NCI-H146 (cell line): ENCODE results near the gene INTS2.
"Not testable (repeated sequence)": the region's sequence is repeated elsewhere in the genome, so short reads cannot be mapped to it uniquely, and the experiment has no call there.

Source experiments
- DNase-seq: peaks from one replicate; lab custom pipeline; 2025; lab: John Stamatoyannopoulos, UW

The INTS2 gene

DNA sequence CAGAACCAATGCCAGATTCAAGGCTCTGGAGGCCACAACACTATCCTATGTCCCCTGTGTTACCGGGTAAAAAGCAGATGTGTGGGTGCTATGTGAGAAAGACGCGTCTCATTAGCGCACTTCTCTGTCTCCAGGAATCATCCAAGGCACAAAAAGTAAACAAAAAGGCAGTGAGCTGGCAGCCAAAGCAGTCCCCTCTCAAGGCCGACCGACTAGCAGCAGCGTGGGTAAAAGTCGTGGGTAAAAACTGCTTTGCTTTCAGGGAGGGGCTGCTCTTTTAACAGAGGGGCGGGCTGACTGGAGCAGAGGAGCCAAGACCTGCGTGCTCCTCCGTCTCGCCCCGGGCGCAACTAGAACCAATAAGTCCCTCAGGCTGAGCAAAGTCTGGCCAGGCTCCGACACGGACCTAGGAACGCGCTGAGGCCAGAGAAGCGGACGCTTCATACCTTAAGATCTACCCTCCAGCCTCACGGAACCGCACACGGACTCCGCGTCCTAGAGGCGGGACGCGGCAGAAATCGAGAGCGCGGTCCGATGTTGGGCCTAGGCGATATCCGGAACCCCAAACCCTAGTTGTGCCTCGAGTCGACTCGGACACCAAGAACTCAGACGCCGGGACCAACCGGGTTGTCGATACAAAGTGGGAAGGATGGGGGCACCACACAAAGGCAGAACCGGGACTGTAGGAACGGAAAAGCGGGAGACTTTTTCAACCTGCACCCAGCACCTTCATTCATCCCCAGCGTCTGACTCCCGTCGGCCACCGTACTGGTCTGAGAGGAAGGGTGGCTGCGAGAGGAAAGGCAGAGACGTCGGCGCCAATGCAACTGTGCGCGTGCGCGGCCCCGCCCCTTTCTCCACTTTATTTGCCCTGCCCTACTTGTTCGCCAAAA, at the start of gene INTS2:
INTS2 (minus strand) TSS at position 775 of the 893 bp plus-strand sequence. CDS start 1,338 bp downstream, outside the sequence.
- DNase-seq: peak; percentile 91

DNA sequence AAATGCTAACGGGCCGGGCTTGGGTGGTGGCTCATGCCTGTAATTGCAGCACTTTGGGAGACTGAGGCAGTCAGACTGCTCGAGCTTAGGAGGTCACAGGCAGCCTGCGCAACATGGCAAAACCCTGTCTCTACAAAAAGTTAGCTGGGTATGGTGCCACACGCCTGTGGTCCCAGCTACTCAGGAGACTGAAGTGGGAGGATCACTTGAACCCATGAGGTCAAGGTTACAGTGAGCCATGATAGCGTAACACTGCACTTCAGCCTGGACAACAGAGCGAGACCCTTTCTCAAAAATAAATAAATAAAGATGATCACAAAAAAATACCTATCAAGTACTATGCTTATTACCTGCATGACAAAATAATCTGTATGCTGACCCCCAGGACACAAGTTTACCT, 46.3 kb upstream of the INTS2 start:
- no peak for DNase-seq

- DNase-seq: no peak
Measured at GRCh38 chr17:61972311-61972710, 44.5 kb upstream of the INTS2 start.

- no peak for DNase-seq
Measured at GRCh38 chr17:61970030-61970429, 42.2 kb upstream of the INTS2 start.

DNA sequence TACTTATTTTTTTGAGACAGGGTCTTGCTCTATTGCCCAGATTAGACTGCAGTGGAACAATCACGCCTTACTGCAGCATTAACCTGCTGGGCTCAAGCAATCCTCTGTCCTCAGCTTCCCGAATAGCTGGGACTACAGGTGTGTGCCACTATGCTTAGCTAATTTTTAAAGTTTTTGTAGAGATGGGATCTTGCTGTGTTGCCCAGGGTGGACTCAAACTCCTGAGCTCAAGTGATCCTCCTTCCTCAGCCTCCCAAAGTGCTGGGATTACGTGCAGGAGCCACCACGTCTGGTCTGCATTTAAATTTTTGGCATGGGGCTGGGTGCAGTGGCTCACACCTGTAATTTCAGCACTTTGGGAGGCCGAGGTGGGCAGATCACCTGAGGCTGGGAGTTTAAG, 41.0 kb upstream of the INTS2 start:
- no peak for DNase-seq

- no peak for DNase-seq
Measured at GRCh38 chr17:61967729-61968128, 39.9 kb upstream of the INTS2 start.

GRCh38 chr17:61966191-61966590, 38.4 kb upstream of the INTS2 start:
- DNase-seq: no peak

- no peak for DNase-seq
Measured at GRCh38 chr17:61955619-61956018, 27.8 kb upstream of the INTS2 start.

DNA sequence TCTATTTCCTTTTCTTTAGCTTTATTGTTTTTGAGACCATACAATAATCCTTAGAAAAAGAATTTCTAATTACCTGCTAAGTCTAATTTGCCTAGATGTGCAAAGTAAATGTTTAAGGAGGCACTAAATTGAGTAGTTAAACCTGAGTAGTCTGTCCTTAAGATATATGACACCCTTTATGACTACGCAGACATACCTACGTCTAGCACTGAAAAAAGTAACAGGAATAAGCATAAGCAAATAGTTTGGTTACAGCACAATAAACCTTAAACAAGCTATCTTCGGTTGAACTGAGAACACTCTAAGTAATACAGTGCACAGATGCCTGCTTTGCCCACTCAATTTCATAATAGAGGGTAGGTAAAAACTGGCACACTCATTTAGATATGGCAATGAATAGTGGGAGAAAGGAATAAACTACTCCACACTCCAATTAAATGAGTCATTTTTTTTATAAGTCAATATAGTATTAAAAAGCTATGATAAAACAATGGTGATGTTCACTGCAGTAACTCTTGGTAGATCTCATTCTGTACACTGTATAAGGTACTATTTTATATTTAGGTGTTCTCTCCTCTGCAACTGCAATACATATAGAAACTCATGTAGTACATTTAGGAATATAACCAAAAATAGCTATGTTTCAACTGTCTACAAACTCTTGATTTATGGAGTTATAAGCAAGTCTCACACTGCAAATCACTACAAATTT, 19.7 kb upstream of the INTS2 start:
- DNase-seq: no peak

GRCh38 chr17:61946359-61946758, 18.6 kb upstream of the INTS2 start:
- DNase-seq: no peak

DNA sequence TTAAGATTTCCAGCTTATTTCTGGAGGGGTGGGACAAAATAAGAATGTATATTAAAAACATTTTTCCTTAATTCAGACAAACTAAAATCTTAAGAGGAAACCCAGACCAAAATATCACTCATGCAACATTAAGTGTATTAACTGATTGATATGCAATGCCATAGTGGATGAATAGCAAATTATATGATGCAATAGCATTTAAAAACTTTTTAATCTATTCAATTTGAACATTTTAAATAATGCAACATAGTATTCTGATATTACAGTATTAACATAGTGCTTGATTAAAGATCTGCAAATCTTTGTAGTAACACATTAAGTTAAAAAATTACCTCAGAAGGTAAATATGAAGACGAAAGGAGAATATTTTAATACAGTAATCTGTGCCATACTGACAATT, 15.3 kb upstream of the INTS2 start:
- no peak for DNase-seq

GRCh38 chr17:61942085-61942484, 14.3 kb upstream of the INTS2 start:
- no peak for DNase-seq

DNA sequence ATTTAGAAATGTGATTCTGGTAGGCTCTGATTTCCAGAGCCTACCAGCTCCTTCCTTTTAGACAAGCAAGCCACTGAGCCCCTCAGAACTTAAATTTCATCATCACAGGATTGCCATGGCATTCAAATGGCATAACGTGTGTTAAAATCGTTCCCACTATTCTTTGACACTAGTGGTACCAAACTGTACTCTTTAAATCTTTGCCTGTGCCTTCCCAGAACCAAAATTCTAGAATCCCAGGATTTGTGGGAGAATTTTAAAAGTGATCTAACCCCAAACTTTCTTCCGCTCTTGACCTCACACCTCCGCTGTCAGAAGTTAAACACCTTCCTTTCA, 287 bp upstream of the INTS2 start:
- no peak for DNase-seq

- no peak for DNase-seq
Measured at GRCh38 chr17:61926826-61927207, 965 bp downstream of the INTS2 start.

GRCh38 chr17:61915162-61915561, 12.6 kb downstream of the INTS2 start:
- not testable (repeated sequence) for DNase-seq

DNA sequence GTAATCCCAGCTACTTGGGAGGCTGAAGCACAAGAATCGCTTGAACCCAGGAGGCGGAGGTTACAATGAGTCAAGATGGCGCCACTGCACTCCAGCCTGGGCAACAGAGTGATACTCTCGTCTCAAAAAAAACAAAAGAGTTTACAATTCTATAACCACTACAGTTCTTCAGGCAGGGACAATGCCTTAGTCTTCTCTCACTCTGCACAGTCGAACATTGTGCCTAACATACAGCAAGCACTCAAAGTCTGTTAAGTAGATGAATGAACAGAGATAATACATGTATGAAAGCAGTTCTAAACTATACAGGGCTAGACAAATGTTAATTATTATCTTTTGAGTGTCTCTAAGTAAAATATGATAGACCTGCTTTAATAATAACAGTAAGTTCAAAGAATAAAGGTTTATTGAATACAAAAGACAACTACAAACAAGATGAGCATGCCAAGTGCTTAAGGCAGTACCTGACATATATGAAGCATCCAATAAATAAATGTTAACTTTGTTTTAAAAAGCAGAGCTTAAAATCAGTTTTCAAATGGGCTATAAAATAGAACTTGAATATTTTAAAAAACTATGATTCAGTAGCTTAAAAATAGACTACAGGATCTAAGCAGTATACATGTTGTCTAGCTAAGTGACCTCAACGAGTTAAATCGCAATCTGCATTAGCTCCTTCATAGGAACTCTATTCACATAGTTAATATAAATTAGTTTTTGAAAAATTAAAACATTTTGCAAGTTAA, 19.3 kb downstream of the INTS2 start:
- DNase-seq: no peak

GRCh38 chr17:61907361-61907760, 20.4 kb downstream of the INTS2 start:
- no peak for DNase-seq

DNA sequence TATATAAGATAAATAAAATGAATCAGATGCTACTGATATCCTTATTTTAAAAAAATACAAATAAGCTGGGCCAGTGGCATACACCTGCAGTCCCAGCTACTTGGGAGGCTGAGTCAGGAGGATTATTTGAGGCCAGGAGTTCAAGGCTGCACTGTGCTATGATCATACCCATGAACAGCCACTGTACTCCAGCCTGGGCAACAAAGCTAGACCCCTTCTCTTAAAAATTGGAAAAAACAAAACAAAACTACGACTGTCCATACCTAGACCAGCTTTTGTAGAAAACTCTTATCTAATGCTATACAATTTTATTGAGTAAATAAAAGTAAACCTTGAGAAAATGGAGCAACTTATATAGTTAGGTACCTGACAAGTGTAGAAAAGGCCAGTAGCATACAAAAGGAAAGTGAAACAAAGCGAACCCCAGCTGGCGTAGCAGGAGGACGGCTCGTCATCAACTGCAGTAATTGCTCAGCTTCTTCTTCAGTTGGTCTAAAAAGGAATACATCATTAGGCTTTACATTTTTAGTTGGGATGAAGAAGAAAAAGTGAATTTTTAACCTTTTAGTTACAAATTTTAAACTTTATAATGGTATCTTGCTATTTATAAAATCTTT, 23.6 kb downstream of the INTS2 start:
- no peak for DNase-seq

GRCh38 chr17:61903251-61903650, 24.5 kb downstream of the INTS2 start:
- DNase-seq: no peak

- DNase-seq: no peak
Measured at GRCh38 chr17:61897548-61898180, 30.1 kb downstream of the INTS2 start.

DNA sequence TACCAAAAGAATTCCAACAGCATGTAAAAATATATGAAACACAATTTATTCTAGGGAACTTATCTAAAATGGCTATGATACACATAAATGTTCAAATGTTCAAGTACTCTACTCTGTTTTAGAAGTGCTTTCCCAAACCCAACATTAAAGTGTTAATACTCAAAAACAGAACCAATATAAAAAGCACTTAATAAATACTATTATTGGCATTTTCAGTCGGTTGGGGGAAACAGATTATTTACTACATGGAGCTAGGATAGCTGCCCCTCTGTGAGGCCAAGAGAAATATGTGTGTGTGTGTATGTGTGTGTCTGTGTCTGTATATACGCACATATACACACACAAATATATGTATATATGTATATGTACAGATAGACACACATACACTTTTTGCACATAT, 32.4 kb downstream of the INTS2 start:
- no peak for DNase-seq

- not testable (repeated sequence) for DNase-seq
Measured at GRCh38 chr17:61894310-61894709, 33.5 kb downstream of the INTS2 start.
